Liver (tissue), 9 donors: ENCODE data around the gene SREK1IP1. TPM values are rescaled to one million over a fixed set of nuclear protein-coding genes. Genes with fewer than 3 reads are reported as not detected.

Experiments used
- DNase-seq: peaks from one replicate; pipeline ENCODE4 v3.0.0-alpha.2; 2017; ENCODE audit warnings: low spot score
- H3K27ac ChIP-seq, 2 donors: one replicate each; pipeline ENCODE4 v1.7.0; 2013; ENCODE audit warnings: inconsistent platforms in 2 of 2, low read length in 2 of 2, control low read depth in 1 of 2, low read depth in 1 of 2, mild to moderate bottlenecking in 1 of 2
- H3K27me3 ChIP-seq, 4 donors: one replicate each; pipeline versions ENCODE4 v1.6.1 to v1.7.0; 2013; ENCODE audit warnings: low read length in 3 of 4, inconsistent platforms in 1 of 4, mild to moderate bottlenecking in 1 of 4, moderate library complexity in 1 of 4; ENCODE audit not compliant: control insufficient read depth in 4 of 4, insufficient read depth in 4 of 4
- H3K36me3 ChIP-seq, 4 donors: one replicate each; pipeline versions ENCODE4 v1.6.1 to v1.7.0; 2013; ENCODE audit warnings: low read length in 3 of 4, mild to moderate bottlenecking in 3 of 4, low read depth in 1 of 4, moderate library complexity in 1 of 4; ENCODE audit not compliant: control insufficient read depth in 4 of 4, insufficient read depth in 3 of 4
- H3K4me1 ChIP-seq, 4 donors: one replicate each; pipeline versions ENCODE4 v1.6.1 to v1.7.0; 2013; ENCODE audit warnings: low read length in 3 of 4, mild to moderate bottlenecking in 3 of 4, moderate library complexity in 1 of 4; ENCODE audit not compliant: control insufficient read depth in 4 of 4, insufficient read depth in 4 of 4
- H3K4me3 ChIP-seq, 3 donors: one replicate each; pipeline versions ENCODE4 v1.6.1 to v1.7.0; 2013; ENCODE audit warnings: low read length in 3 of 3, control low read depth in 1 of 3, low read depth in 1 of 3, mild to moderate bottlenecking in 1 of 3
- H3K9ac ChIP-seq, 2 donors: one replicate each; pipeline ENCODE4 v1.7.0; 2013; ENCODE audit warnings: low read length in 2 of 2, mild to moderate bottlenecking in 2 of 2, moderate library complexity in 2 of 2, control low read depth in 1 of 2, low read depth in 1 of 2
- H3K9me3 ChIP-seq, 4 donors: one replicate each; pipeline versions ENCODE4 v1.6.1 to v1.7.0; 2013; ENCODE audit warnings: low read length in 3 of 4; ENCODE audit not compliant: control insufficient read depth in 4 of 4
- EGR1 ChIP-seq, 2 donors: IDR thresholded peaks; 2 replicates each; pipeline ENCODE4 v1.6.1; 2016 to 2018; ENCODE audit warnings: antibody characterized with exemption in 2 of 2, low read depth in 2 of 2
- GABPA ChIP-seq, 2 donors: IDR thresholded peaks in 1 of 2; conservative IDR thresholded peaks in 1 of 2; 2 replicates each; pipeline ENCODE4 v1.6.1; 2016; ENCODE audit warnings: antibody characterized with exemption in 2 of 2, mild to moderate bottlenecking in 1 of 2, moderate library complexity in 1 of 2
- HNF4A ChIP-seq, 2 donors: conservative IDR thresholded peaks; 2 replicates each; pipeline ENCODE4 v1.6.1; 2016; ENCODE audit warnings: antibody characterized with exemption in 2 of 2, mild to moderate bottlenecking in 2 of 2
- JUND ChIP-seq, 2 donors: IDR thresholded peaks; 2 replicates each; pipeline ENCODE4 v1.6.1; 2016; ENCODE audit warnings: antibody characterized with exemption in 2 of 2
- NR2F2 ChIP-seq: IDR thresholded peaks from 2 replicates; pipeline ENCODE4 v1.6.1; 2016; ENCODE audit warnings: antibody characterized with exemption
- RAD21 ChIP-seq, 2 donors: IDR thresholded peaks; 2 replicates each; pipeline ENCODE4 v1.6.1; 2016; ENCODE audit warnings: antibody characterized with exemption in 2 of 2, mild to moderate bottlenecking in 2 of 2
- RXRA ChIP-seq, 2 donors: IDR thresholded peaks; 2 replicates each; pipeline ENCODE4 v1.6.1; 2017 to 2018; ENCODE audit warnings: antibody characterized with exemption in 2 of 2, mild to moderate bottlenecking in 1 of 2
- SP1 ChIP-seq: IDR thresholded peaks from 2 replicates; pipeline ENCODE4 v1.6.1; 2018; ENCODE audit warnings: antibody characterized with exemption, mild to moderate bottlenecking
- ZBTB33 ChIP-seq: IDR thresholded peaks from 2 replicates; pipeline ENCODE4 v1.6.1; 2016; ENCODE audit warnings: antibody characterized with exemption
- WGBS: extraction: QIAGEN DNeasy Blood & Tissue Kit; methylation state at CpG from one replicate; pipeline ENCODE4 v1.1.7; 2013; 5-methylcytosine and 5-hydroxymethylcytosine counted together
- polyA plus RNA-seq, 2 donors: library from polyadenylated mRNA; stranded (reverse) in 1 of 2; unstranded in 1 of 2; fragments of 200-250 nt in 1 of 2; fragments of >200 nt in 1 of 2; fragmentation: Nextera tagmentation in 1 of 2; extraction: Ambion mirVana in 1 of 2; gene quantifications; one replicate each; pipeline versions ENCODE4 v1.2.1 to v1.2.3, GENCODE V29; 2013 to 2015
- total RNA-seq, 2 donors: library from RNA; depleted of rRNA; stranded (reverse); fragments of >200 nt; gene quantifications; one replicate each; pipeline ENCODE4 v1.2.3, GENCODE V29; 2014
- TF ChIP-seq, protein P1 (sequence below): IDR thresholded peaks from 2 replicates; pipeline ENCODE4 v1.6.1; 2016; ENCODE audit warnings: antibody characterized with exemption
- TF ChIP-seq, protein P2 (sequence below): fragments of 150-350 bp; IDR thresholded peaks from 2 replicates; pipeline ENCODE4 v1.5.1; 2017; ENCODE audit warnings: improper control_type of control experiment, low read depth, low read length; ENCODE audit not compliant: missing input control
- TF ChIP-seq, protein P3 (sequence below): IDR thresholded peaks from 2 replicates; pipeline ENCODE4 v1.6.1; 2016; ENCODE audit warnings: antibody characterized with exemption
- donor health status: healthy.
- donor health status: healthy.
- donor health status: healthy.
- donor health status: healthy.
- donor health status: healthy.

SREK1IP1 gene
- total and polyA plus RNA-seq, 4 donors = 2.9 to 22.0 (median 7.8) TPM

- Histone ChIP-seq H3K36me3 (peaks cover 0 to 3% (median 1%) of the 10 kb centered on the region in 4 donors), H3K9ac (no peak overlapping the region), H3K4me1 (peaks cover 5 to 33% (median 31%) of the 10 kb centered on the region in 4 donors), H3K27me3 (no peaks in the 10 kb centered on the region), H3K27ac (no peak overlapping the region), H3K4me3 (no peak overlapping the region), H3K9me3 (no peaks in the 10 kb centered on the region)
- DNase-seq = no peak
- WGBS = 89% methylated on average over 2 of the region's 2 CpGs
- TF ChIP-seq RAD21 (IDR thresholded peaks at IDR 0.05) = no peak
- no peak for TF ChIP-seq EGR1 (IDR thresholded peaks at IDR 0.05; ENCODE audit: low read depth in 2 of 2)
- TF ChIP-seq HNF4A (conservative IDR thresholded peaks at IDR 0.05) = no peak
- TF ChIP-seq ZBTB33 = no peak
- TF ChIP-seq, protein P1, sequence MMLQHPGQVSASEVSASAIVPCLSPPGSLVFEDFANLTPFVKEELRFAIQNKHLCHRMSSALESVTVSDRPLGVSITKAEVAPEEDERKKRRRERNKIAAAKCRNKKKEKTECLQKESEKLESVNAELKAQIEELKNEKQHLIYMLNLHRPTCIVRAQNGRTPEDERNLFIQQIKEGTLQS = no peak
Measured at GRCh38 chr5:64765804-64766504, 2.5 kb downstream of the SREK1IP1 start.

GRCh38 chr5:64763948-64764503 is 4.5 kb downstream of the SREK1IP1 start:
- Histone ChIP-seq H3K4me1 (peaks cover 1 to 21% (median 16%) of the 10 kb centered on the region in 4 donors), H3K36me3 (peaks cover 0 to 3% (median 1%) of the 10 kb centered on the region in 4 donors)

More at GRCh38 chr5:64763948-64764503, 4.5 kb downstream of the SREK1IP1 start:
- Histone ChIP-seq H3K9ac (no peak overlapping the region), H3K27me3 (no peaks in the 10 kb centered on the region), H3K9me3 (no peaks in the 10 kb centered on the region), H3K4me3 (no peak overlapping the region), H3K27ac (no peak overlapping the region)
- DNase-seq = no peak
- TF ChIP-seq, protein P1 = no peak
- no peak for TF ChIP-seq RAD21 (IDR thresholded peaks at IDR 0.05)
- no peak for TF ChIP-seq GABPA (IDR thresholded peaks at IDR 0.05 in 1 of 2, conservative IDR thresholded peaks at IDR 0.05 in 1 of 2)
- TF ChIP-seq JUND (IDR thresholded peaks at IDR 0.05) = no peak
- TF ChIP-seq, protein P2, sequence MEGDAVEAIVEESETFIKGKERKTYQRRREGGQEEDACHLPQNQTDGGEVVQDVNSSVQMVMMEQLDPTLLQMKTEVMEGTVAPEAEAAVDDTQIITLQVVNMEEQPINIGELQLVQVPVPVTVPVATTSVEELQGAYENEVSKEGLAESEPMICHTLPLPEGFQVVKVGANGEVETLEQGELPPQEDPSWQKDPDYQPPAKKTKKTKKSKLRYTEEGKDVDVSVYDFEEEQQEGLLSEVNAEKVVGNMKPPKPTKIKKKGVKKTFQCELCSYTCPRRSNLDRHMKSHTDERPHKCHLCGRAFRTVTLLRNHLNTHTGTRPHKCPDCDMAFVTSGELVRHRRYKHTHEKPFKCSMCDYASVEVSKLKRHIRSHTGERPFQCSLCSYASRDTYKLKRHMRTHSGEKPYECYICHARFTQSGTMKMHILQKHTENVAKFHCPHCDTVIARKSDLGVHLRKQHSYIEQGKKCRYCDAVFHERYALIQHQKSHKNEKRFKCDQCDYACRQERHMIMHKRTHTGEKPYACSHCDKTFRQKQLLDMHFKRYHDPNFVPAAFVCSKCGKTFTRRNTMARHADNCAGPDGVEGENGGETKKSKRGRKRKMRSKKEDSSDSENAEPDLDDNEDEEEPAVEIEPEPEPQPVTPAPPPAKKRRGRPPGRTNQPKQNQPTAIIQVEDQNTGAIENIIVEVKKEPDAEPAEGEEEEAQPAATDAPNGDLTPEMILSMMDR = no peak
- no peak for TF ChIP-seq EGR1 (IDR thresholded peaks at IDR 0.05; ENCODE audit: low read depth in 2 of 2)
- TF ChIP-seq, protein P3, sequence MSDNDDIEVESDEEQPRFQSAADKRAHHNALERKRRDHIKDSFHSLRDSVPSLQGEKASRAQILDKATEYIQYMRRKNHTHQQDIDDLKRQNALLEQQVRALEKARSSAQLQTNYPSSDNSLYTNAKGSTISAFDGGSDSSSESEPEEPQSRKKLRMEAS = no peak
- TF ChIP-seq RXRA (IDR thresholded peaks at IDR 0.05) = no peak
- TF ChIP-seq SP1 = no peak
- no peak for TF ChIP-seq NR2F2
- WGBS = 85% methylated on average over 4 of the region's 4 CpGs
